ENCODE results near the gene DHRS4.
"Not testable (repeated sequence)": the region's sequence is repeated elsewhere in the genome, so short reads cannot be mapped to it uniquely, and the experiment has no call there.

Gene DHRS4

GRCh38 chr14:23981951-23982813 lies 28.6 kb downstream of the DHRS4 start:
- H3K9me3 ChIP-seq; H3K4me1 ChIP-seq; H3K27me3 ChIP-seq (ENCODE audit: low read depth); in situ Hi-C loops (cut with MboI; ENCODE audit: low sequenced_read_pairs); H3K4me3 ChIP-seq; DNase-seq (ENCODE audit: low spot score in 2 of 2); H3K36me3 ChIP-seq (replicated peaks): not testable (repeated sequence)

- Histone ChIP-seq H3K4me3 (no peak overlapping the region), H3K9me3 (no peaks in the 10 kb centered on the region), H3K36me3 (replicated peaks) (no peaks in the 10 kb centered on the region), H3K27me3 (ENCODE audit: low read depth) (no peaks in the 10 kb centered on the region), H3K4me1 (peaks cover 10% of the 10 kb centered on the region)
- DNase-seq (ENCODE audit: low spot score in 2 of 2): no peak
- in situ Hi-C loops (cut with MboI; ENCODE audit: low sequenced_read_pairs): no loop called here
Observed at GRCh38 chr14:23984891-23985602, 31.5 kb downstream of the DHRS4 start.

- H3K27me3 ChIP-seq (ENCODE audit: low read depth); in situ Hi-C loops (cut with MboI; ENCODE audit: low sequenced_read_pairs); H3K9me3 ChIP-seq; DNase-seq (ENCODE audit: low spot score in 2 of 2); H3K4me1 ChIP-seq; H3K36me3 ChIP-seq (replicated peaks): not testable (repeated sequence)
- peak overlapping the region; percentile 34; the same call in 1 of the 2 replicates for H3K4me3 ChIP-seq
Observed at GRCh38 chr14:23988223-23988606, 34.6 kb downstream of the DHRS4 start.

GRCh38 chr14:23988607-23989363 lies 35.2 kb downstream of the DHRS4 start, which contains the start of gene DHRS4L2:
Gene DHRS4L2, plus strand, starts transcription at chr14:23988929. Its CDS starts 19 bp downstream, at chr14:23988948.
- H3K36me3 ChIP-seq (replicated peaks); H3K9me3 ChIP-seq; H3K4me1 ChIP-seq; H3K27me3 ChIP-seq (ENCODE audit: low read depth); in situ Hi-C loops (cut with MboI; ENCODE audit: low sequenced_read_pairs): not testable (repeated sequence)
- H3K4me3 ChIP-seq: peak within 1 kb of the TSS; percentile 34
- peak; percentile 49 to 90 for DNase-seq (ENCODE audit: low spot score in 2 of 2)

GRCh38 chr14:23989734-23990445 lies 36.3 kb downstream of the DHRS4 start:
- H3K36me3 ChIP-seq (replicated peaks); H3K27me3 ChIP-seq (ENCODE audit: low read depth); H3K9me3 ChIP-seq; H3K4me3 ChIP-seq; H3K4me1 ChIP-seq; DNase-seq (ENCODE audit: low spot score in 2 of 2); in situ Hi-C loops (cut with MboI; ENCODE audit: low sequenced_read_pairs): not testable (repeated sequence)

- H3K27me3 ChIP-seq (ENCODE audit: low read depth); H3K36me3 ChIP-seq (replicated peaks); H3K4me3 ChIP-seq; H3K9me3 ChIP-seq; H3K4me1 ChIP-seq; in situ Hi-C loops (cut with MboI; ENCODE audit: low sequenced_read_pairs); DNase-seq (ENCODE audit: low spot score in 2 of 2): not testable (repeated sequence)
Observed at GRCh38 chr14:23990961-23991360, 37.4 kb downstream of the DHRS4 start.

GRCh38 chr14:23993042-23993441 lies 39.5 kb downstream of the DHRS4 start:
- in situ Hi-C loops (cut with MboI; ENCODE audit: low sequenced_read_pairs); H3K27me3 ChIP-seq (ENCODE audit: low read depth); DNase-seq (ENCODE audit: low spot score in 2 of 2); H3K9me3 ChIP-seq; H3K4me1 ChIP-seq; H3K4me3 ChIP-seq; H3K36me3 ChIP-seq (replicated peaks): not testable (repeated sequence)

GRCh38 chr14:23996009-23996408 lies 42.4 kb downstream of the DHRS4 start:
- H3K36me3 ChIP-seq (replicated peaks); H3K9me3 ChIP-seq; H3K27me3 ChIP-seq (ENCODE audit: low read depth); DNase-seq (ENCODE audit: low spot score in 2 of 2); in situ Hi-C loops (cut with MboI; ENCODE audit: low sequenced_read_pairs); H3K4me1 ChIP-seq; H3K4me3 ChIP-seq: not testable (repeated sequence)

- DNase-seq (ENCODE audit: low spot score in 2 of 2); in situ Hi-C loops (cut with MboI; ENCODE audit: low sequenced_read_pairs): not testable (repeated sequence)
Observed at GRCh38 chr14:23996825-23997224, 43.3 kb downstream of the DHRS4 start.

GRCh38 chr14:23999640-24000039 lies 46.1 kb downstream of the DHRS4 start:
- H3K9me3 ChIP-seq; in situ Hi-C loops (cut with MboI; ENCODE audit: low sequenced_read_pairs); H3K4me1 ChIP-seq; H3K27me3 ChIP-seq (ENCODE audit: low read depth); H3K36me3 ChIP-seq (replicated peaks); DNase-seq (ENCODE audit: low spot score in 2 of 2); H3K4me3 ChIP-seq: not testable (repeated sequence)

More at GRCh38 chr14:23996825-23997224, 43.3 kb downstream of the DHRS4 start:
- not testable (repeated sequence) for H3K36me3 ChIP-seq (replicated peaks); H3K27me3 ChIP-seq (ENCODE audit: low read depth); H3K4me3 ChIP-seq; H3K4me1 ChIP-seq; H3K9me3 ChIP-seq

- H3K36me3 ChIP-seq (replicated peaks); H3K4me1 ChIP-seq; DNase-seq (ENCODE audit: low spot score in 2 of 2); H3K9me3 ChIP-seq; H3K4me3 ChIP-seq; H3K27me3 ChIP-seq (ENCODE audit: low read depth); in situ Hi-C loops (cut with MboI; ENCODE audit: low sequenced_read_pairs): not testable (repeated sequence)
Observed at GRCh38 chr14:24001078-24001477, 47.5 kb downstream of the DHRS4 start.

- H3K9me3 ChIP-seq; H3K27me3 ChIP-seq (ENCODE audit: low read depth); in situ Hi-C loops (cut with MboI; ENCODE audit: low sequenced_read_pairs); DNase-seq (ENCODE audit: low spot score in 2 of 2); H3K4me1 ChIP-seq; H3K36me3 ChIP-seq (replicated peaks); H3K4me3 ChIP-seq: not testable (repeated sequence)
Observed at GRCh38 chr14:24001679-24002078, 48.1 kb downstream of the DHRS4 start.

GRCh38 chr14:24006471-24006816 lies 52.9 kb downstream of the DHRS4 start:
- H3K4me1 ChIP-seq; H3K27me3 ChIP-seq (ENCODE audit: low read depth); in situ Hi-C loops (cut with MboI; ENCODE audit: low sequenced_read_pairs); H3K36me3 ChIP-seq (replicated peaks); H3K9me3 ChIP-seq; DNase-seq (ENCODE audit: low spot score in 2 of 2); H3K4me3 ChIP-seq: not testable (repeated sequence)
